Measurements from ENCODE around the gene PHOX2A.
A peak's percentile ranks its signal among the peaks of the same experiment; 100 is the strongest.

PHOX2A gene

DNA sequence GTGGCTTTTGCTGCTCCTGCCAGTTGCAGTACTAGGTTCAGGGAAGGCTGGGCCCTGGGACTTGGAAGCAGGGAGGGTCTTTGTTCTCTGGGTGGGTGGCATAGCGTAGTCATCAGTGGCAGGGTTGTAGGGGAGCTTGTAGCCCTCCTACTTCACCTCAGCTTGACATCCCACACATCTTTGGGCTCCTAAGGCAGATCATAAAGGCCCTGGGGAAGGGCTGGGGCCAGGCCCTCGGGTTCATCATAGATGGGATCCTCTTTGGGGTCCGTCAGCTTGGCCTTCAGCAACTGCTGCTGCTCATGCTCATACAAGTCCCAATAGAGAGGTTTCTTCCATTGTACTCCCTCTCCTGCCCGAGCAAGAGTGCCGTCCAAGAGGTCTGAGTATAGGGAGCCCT, 6.0 kb upstream of the PHOX2A start:
- H3K4me1 ChIP-seq (ENCODE audit: control insufficient read depth, insufficient read depth, low read length, poor library complexity, severe bottlenecking), result peaks cover 8% of the 10 kb centered on the region
- 80 to 93% methylated on average over 1 to 3 of the region's 5 CpGs for WGBS, 2 experiments (ENCODE audit: insufficient coverage in 2 of 2)

DNA sequence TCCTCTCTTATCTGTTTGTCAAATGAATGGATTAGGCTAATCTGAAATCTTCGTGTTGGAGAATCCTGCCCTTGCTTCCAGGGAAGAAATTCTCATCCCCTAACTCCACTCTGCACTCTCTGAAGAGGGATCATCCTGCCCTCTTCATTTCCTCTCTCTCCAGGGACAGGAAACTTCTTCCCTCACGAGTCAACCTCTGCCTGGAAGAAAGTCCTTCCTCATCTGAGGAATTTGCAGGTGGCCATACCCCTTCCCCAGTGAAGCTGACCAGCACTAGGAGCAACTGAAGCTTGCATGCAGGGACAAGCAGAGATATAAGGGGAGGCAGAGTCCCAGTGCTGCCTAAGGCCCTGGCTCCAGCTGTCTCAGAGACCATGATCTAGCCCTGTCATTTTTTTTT, 3.6 kb upstream of the PHOX2A start:
- no peaks in the 10 kb centered on the region for H3K9me3 ChIP-seq (ENCODE audit: control insufficient read depth, low read length)
- H3K4me1 ChIP-seq (ENCODE audit: control insufficient read depth, insufficient read depth, low read length, poor library complexity, severe bottlenecking), result peaks cover 8% of the 10 kb centered on the region
- no peak overlapping the region for H3K4me3 ChIP-seq (ENCODE audit: extremely low read depth, insufficient read depth, low read length, poor library complexity, severe bottlenecking)
- 14% methylated on average over 2 of the region's 2 CpGs; no CpG with 5 or more reads in 1 of the 2 experiments for whole genome bisulfite sequencing, 2 experiments (ENCODE audit: insufficient coverage in 2 of 2)
- no peaks in the 10 kb centered on the region for H3K36me3 ChIP-seq (ENCODE audit: control insufficient read depth, insufficient read depth, low read length)
- H3K27ac ChIP-seq (ENCODE audit: low read depth, low read length, severe bottlenecking), result no peak overlapping the region

More for the DNA sequence above, 6.0 kb upstream of the PHOX2A start:
- H3K4me3 ChIP-seq (ENCODE audit: extremely low read depth, insufficient read depth, low read length, poor library complexity, severe bottlenecking), result no peak overlapping the region
- H3K9me3 ChIP-seq (ENCODE audit: control insufficient read depth, low read length), result no peaks in the 10 kb centered on the region
- no peaks in the 10 kb centered on the region for H3K36me3 ChIP-seq (ENCODE audit: control insufficient read depth, insufficient read depth, low read length)
- H3K27ac ChIP-seq (ENCODE audit: low read depth, low read length, severe bottlenecking), result no peak overlapping the region

- no peak overlapping the region for H3K4me3 ChIP-seq (ENCODE audit: extremely low read depth, insufficient read depth, low read length, poor library complexity, severe bottlenecking)
- 29 to 30% methylated on average over 18 to 19 of the region's 19 CpGs for WGBS, 2 experiments (ENCODE audit: insufficient coverage in 2 of 2)
- H3K4me1 ChIP-seq (ENCODE audit: control insufficient read depth, insufficient read depth, low read length, poor library complexity, severe bottlenecking), result peaks cover 8% of the 10 kb centered on the region
- H3K27ac ChIP-seq (ENCODE audit: low read depth, low read length, severe bottlenecking), result no peak overlapping the region
- no peaks in the 10 kb centered on the region for H3K9me3 ChIP-seq (ENCODE audit: control insufficient read depth, low read length)
- H3K36me3 ChIP-seq (ENCODE audit: control insufficient read depth, insufficient read depth, low read length), result no peaks in the 10 kb centered on the region
These were observed 1.4 kb upstream of the PHOX2A start for GRCh38 chr11:72245263-72245816.

GRCh38 chr11:72244361-72245262, 636 bp upstream of the PHOX2A start:
- Histone ChIP-seq H3K4me3 (ENCODE audit: extremely low read depth, insufficient read depth, low read length, poor library complexity, severe bottlenecking) (peak overlapping the region; percentile 39), H3K36me3 (ENCODE audit: control insufficient read depth, insufficient read depth, low read length) (no peaks in the 10 kb centered on the region), H3K27ac (ENCODE audit: low read depth, low read length, severe bottlenecking) (no peak overlapping the region), H3K4me1 (ENCODE audit: control insufficient read depth, insufficient read depth, low read length, poor library complexity, severe bottlenecking) (peaks cover 8% of the 10 kb centered on the region), H3K9me3 (ENCODE audit: control insufficient read depth, low read length) (no peaks in the 10 kb centered on the region)
- 5% methylated on average over 44 of the region's 46 CpGs for WGBS, 2 experiments (ENCODE audit: insufficient coverage in 2 of 2)

GRCh38 chr11:72243173-72244059, 560 bp downstream of the PHOX2A start:
- H3K4me3 ChIP-seq (ENCODE audit: extremely low read depth, insufficient read depth, low read length, poor library complexity, severe bottlenecking), result peak overlapping the region; percentile 39

DNA sequence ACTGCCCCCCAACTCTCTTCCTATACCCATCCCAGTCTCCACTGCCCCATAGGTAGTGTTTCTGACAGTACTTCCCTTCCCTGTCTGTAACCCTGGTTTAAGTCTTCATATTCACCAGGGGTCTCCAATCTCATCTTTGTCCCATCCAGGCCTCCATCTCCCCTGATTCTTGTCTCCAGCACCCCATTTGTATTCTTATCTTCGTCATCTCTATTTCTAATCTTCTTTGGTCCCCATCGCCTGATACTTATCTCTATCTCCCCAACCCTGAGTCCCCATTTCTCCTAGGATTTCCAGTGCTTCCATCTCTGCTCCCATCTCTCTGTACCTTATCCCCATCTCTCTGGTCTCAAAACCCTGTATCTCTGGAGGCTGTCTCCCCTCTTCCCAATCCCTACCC, 1.8 kb downstream of the PHOX2A start:
- H3K36me3 ChIP-seq (ENCODE audit: control insufficient read depth, insufficient read depth, low read length), result peaks cover 15% of the 10 kb centered on the region
- WGBS, 2 experiments (ENCODE audit: insufficient coverage in 2 of 2), result 90 to 92% methylated on average over 2 of the region's 2 CpGs
- H3K4me1 ChIP-seq (ENCODE audit: control insufficient read depth, insufficient read depth, low read length, poor library complexity, severe bottlenecking), result peaks cover 15% of the 10 kb centered on the region
- no peak overlapping the region for H3K4me3 ChIP-seq (ENCODE audit: extremely low read depth, insufficient read depth, low read length, poor library complexity, severe bottlenecking)
- H3K27ac ChIP-seq (ENCODE audit: low read depth, low read length, severe bottlenecking), result no peak overlapping the region
- no peaks in the 10 kb centered on the region for H3K9me3 ChIP-seq (ENCODE audit: control insufficient read depth, low read length)

More at GRCh38 chr11:72243173-72244059, 560 bp downstream of the PHOX2A start:
- Histone ChIP-seq H3K4me1 (ENCODE audit: control insufficient read depth, insufficient read depth, low read length, poor library complexity, severe bottlenecking) (peaks cover 13% of the 10 kb centered on the region), H3K27ac (ENCODE audit: low read depth, low read length, severe bottlenecking) (no peak overlapping the region), H3K9me3 (ENCODE audit: control insufficient read depth, low read length) (no peaks in the 10 kb centered on the region), H3K36me3 (ENCODE audit: control insufficient read depth, insufficient read depth, low read length) (peaks cover 5% of the 10 kb centered on the region)
- 31 to 50% methylated on average over 24 to 43 of the region's 58 CpGs for WGBS, 2 experiments (ENCODE audit: insufficient coverage in 2 of 2)

DNA sequence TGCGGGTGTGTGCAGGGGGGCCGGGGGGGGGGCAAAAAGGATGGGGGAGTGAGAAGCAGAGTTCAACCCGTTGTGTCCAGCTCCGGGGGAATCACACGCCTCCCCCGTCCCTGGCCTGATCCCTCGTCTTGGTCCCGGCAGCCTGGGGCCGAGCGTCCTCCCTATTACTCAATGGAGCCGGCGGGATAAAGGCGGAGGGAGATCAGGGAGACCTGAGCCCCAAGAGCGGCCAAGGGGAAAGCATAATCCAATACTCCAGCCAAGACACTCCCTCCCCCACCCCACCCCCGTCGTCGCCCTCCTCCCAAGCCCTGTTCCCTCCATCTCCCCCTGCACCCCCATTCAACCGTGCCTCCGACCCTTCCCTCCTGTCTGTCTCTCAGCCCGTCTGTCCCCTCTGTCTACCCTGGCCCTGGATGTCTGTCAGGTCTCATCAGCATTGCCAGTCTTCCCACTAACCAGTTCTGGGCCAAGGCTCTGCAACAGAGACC, 2.6 kb downstream of the PHOX2A start:
- H3K36me3 ChIP-seq (ENCODE audit: control insufficient read depth, insufficient read depth, low read length), result peaks cover 22% of the 10 kb centered on the region
- 68 to 71% methylated on average over 14 to 16 of the region's 20 CpGs for WGBS, 2 experiments (ENCODE audit: insufficient coverage in 2 of 2)
- peaks cover 10% of the 10 kb centered on the region for H3K4me1 ChIP-seq (ENCODE audit: control insufficient read depth, insufficient read depth, low read length, poor library complexity, severe bottlenecking)
- H3K27ac ChIP-seq (ENCODE audit: low read depth, low read length, severe bottlenecking), result no peak overlapping the region
- H3K4me3 ChIP-seq (ENCODE audit: extremely low read depth, insufficient read depth, low read length, poor library complexity, severe bottlenecking), result no peak overlapping the region
- no peaks in the 10 kb centered on the region for H3K9me3 ChIP-seq (ENCODE audit: control insufficient read depth, low read length)

DNA sequence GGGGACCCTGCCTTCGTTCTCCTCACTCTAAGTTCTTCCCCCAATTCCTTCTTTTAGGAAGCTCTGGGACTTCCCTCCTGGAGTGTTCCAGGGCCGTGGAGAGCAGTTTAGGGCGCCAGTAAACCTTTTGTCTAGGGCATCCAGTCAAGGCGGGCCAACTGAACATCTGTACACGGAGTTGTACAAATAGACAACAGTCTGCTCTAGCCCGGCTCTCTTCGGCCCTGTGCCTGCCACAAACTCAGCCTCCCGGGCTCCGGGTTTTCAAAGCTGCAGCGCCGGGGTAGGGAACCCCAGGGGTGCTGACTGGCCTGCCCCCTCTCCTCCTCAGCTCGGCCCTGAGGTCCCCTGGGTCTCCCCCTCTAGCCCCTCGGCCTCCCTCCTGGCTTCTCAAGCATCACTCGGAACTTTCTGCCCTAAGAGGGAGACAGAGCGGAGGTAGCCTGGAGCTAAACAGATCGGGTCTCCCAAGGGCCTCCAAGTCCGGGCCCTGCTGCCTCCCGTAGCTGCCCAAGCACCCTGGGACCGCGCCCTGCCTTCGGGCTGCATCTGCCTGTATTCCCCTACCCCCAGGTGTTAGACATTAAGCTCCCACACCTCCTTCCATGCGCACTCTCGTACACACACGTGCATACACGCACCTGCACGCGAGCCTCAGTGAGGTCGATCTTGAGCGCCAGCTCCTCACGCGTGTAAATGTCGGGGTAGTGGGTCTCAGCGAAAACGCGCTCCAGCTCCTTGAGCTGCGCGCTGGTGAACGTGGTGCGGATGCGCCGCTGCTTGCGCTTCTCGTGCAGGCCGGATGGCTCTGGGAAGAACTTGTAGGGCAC, 3.3 kb downstream of the PHOX2A start:
- peaks cover 29% of the 10 kb centered on the region for H3K36me3 ChIP-seq (ENCODE audit: control insufficient read depth, insufficient read depth, low read length)
- H3K4me3 ChIP-seq (ENCODE audit: extremely low read depth, insufficient read depth, low read length, poor library complexity, severe bottlenecking), result no peak overlapping the region
- H3K4me1 ChIP-seq (ENCODE audit: control insufficient read depth, insufficient read depth, low read length, poor library complexity, severe bottlenecking), result peaks cover 10% of the 10 kb centered on the region
- WGBS, 2 experiments (ENCODE audit: insufficient coverage in 2 of 2), result 51 to 64% methylated on average over 38 to 42 of the region's 44 CpGs
- H3K27ac ChIP-seq (ENCODE audit: low read depth, low read length, severe bottlenecking), result no peak overlapping the region
- H3K9me3 ChIP-seq (ENCODE audit: control insufficient read depth, low read length), result no peaks in the 10 kb centered on the region

DNA sequence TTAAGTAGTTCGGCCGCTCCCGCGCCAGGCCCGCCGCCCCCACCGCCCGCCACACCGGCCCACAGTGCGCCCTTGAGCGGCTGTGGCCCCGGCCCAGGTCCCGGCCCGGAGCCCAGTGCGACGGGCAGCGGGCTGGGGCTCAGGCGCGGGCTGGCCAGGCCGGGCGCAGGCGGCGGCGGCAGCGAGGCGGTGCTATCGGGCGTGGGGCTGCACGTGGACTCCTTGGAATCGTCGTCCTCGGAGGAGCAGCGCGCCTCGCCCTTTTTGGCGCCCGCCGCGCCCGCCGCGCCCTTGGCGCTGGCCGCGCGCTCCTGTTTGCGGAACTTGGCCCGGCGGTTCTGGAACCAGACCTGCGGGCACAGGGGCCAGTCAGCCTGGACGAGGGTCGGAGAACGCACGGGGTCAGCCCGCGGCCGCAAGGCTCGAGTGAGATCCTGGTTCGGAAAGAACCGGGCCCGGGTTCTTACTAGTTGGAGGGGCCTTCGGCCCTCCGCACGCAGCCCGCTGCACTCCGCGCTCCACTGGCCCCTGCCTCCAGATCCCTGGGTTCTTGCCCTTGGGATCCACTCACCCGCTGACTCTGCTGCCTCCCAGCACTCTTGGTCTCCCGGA, 4.0 kb downstream of the PHOX2A start:
- H3K4me1 ChIP-seq (ENCODE audit: control insufficient read depth, insufficient read depth, low read length, poor library complexity, severe bottlenecking), result peaks cover 10% of the 10 kb centered on the region
- 14 to 27% methylated on average over 58 to 69 of the region's 69 CpGs for WGBS, 2 experiments (ENCODE audit: insufficient coverage in 2 of 2)

More for the DNA sequence above, 4.0 kb downstream of the PHOX2A start:
- no peak overlapping the region for H3K27ac ChIP-seq (ENCODE audit: low read depth, low read length, severe bottlenecking)
- peaks cover 36% of the 10 kb centered on the region for H3K36me3 ChIP-seq (ENCODE audit: control insufficient read depth, insufficient read depth, low read length)
- peak overlapping the region; percentile 19 for H3K4me3 ChIP-seq (ENCODE audit: extremely low read depth, insufficient read depth, low read length, poor library complexity, severe bottlenecking)
- H3K9me3 ChIP-seq (ENCODE audit: control insufficient read depth, low read length), result no peaks in the 10 kb centered on the region

Measured in mesodermal cell (in vitro differentiated cells).